ENCODE results near the gene CHCHD2.

Gene CHCHD2

DNA sequence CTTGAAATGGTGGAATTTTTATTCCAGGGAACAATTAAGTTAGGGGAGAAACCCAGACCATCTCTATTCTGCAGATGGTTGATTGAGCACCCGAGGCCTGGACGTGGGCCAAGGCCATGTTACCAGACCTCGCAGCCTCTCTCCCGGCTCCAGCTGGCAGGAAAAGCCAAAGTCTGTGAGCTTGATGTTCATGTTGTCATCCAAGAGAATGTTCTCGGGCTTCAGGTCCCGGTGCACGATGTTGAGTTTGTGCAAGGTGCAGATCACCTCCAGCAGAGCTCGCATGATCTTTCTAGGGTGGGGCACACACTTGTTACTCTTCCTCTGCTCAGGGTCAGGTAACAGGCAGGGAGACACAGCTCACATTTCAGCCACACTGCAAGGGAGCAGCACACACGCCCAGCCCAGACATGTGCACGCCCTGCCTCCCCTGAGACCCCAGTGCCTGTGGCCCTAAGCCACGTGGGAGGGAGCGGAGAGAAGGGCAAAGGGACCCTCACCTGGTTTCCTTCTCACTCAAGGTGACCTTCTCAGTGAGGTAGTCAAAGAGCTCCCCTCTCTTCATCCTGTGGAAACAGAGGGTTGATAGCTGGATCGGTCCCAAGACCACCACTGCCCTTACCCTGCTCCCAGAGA lies 23.0 kb downstream of the CHCHD2 start:
- no peak for TF ChIP-seq CTCF (IDR thresholded peaks at IDR 0.05)

DNA sequence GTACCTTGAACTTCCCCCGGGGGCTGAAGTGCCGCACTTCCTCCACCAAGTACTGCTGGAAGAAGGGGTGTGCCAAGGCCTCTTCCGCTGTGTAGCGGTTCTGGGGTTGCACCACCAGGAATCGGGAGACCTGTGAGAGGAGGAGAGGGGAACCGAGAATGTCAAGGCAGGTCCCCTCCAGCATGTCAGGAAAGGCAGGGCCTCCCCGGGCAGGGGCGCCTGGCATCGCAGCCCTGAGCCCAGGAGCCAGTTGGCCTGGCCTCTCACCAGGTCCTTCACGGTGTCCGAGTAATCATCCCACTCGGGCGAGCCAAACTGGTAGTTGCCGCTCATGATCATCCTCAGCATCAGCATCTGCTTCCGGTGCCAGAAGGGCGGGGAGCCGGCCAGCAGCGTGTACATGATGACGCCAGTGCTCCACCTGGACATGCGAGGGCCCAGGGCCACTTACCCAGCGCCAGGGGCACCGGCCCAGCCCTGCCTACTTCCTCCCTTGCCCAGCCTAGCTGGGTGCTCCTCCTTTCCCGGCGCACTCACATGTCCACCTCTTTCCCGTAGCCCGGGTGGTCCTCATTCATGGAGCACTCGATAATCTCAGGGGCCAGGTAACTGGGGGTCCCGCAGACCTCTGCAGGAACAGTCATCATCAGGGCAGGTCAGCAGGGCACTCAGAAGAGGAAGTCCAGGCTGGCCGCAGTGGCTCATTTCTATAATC lies 24.5 kb downstream of the CHCHD2 start:
- no peak for TF ChIP-seq CTCF (IDR thresholded peaks at IDR 0.05)

GRCh38 chr7:56079450-56080185 lies 26.7 kb downstream of the CHCHD2 start:
- peak; percentile 94 for TF ChIP-seq CTCF (IDR thresholded peaks at IDR 0.05)

DNA sequence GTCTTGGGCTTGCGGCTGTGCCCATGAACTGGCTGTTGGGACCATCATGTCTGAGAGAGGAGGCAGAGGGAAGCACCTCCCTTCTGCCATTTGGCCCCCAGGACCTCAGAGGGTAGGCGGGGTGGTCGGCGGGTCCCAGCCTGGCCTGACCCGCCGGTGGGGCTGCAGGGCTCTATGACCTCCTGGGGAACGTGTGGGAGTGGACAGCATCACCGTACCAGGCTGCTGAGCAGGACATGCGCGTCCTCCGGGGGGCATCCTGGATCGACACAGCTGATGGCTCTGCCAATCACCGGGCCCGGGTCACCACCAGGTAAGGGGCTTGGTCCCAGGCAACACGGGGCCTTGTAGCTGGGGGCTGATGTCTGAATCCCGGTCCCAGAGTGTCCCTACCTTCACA lies 28.1 kb downstream of the CHCHD2 start:
- TF ChIP-seq CTCF (IDR thresholded peaks at IDR 0.05) = no peak

DNA sequence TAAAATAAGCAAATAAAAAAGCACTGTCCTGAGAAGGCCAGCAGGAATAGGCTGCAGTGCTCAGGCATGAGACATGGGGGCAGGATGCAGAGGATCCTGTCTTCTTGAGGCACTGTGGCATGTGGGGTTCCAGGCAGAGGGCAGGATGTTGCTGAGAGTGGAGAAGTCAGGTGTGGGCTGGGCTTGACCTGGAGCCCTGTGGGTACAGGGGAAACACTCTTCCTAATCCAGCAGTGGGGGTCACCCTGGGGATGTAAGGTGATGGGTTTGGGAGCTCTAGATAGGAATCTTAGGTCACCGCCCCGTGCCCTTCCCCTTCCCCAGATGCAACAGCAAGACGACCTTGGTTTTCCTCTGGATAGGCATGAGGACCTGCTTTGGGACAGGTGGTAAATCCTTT lies 28.6 kb downstream of the CHCHD2 start:
- no peak for TF ChIP-seq CTCF (IDR thresholded peaks at IDR 0.05)

DNA sequence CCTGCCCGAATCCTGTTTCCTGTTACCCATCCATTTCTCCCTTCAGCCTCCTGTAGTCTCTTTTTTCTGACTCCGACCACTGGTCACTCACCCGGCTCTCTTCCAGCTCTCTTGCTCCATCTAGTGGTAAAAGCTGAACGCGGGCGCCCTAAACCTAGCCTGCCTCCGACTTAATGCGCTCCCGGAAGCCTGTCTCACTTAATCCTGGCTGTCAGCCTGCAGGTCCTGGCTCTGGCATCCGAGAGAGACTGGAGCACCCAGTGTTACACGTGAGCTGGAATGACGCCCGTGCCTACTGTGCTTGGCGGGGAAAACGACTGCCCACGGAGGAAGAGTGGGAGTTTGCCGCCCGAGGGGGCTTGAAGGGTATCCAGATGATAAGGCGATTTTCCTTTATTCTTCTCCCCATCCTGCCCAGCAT lies 31.9 kb downstream of the CHCHD2 start:
- TF ChIP-seq CTCF (IDR thresholded peaks at IDR 0.05) = peak; percentile 92

DNA sequence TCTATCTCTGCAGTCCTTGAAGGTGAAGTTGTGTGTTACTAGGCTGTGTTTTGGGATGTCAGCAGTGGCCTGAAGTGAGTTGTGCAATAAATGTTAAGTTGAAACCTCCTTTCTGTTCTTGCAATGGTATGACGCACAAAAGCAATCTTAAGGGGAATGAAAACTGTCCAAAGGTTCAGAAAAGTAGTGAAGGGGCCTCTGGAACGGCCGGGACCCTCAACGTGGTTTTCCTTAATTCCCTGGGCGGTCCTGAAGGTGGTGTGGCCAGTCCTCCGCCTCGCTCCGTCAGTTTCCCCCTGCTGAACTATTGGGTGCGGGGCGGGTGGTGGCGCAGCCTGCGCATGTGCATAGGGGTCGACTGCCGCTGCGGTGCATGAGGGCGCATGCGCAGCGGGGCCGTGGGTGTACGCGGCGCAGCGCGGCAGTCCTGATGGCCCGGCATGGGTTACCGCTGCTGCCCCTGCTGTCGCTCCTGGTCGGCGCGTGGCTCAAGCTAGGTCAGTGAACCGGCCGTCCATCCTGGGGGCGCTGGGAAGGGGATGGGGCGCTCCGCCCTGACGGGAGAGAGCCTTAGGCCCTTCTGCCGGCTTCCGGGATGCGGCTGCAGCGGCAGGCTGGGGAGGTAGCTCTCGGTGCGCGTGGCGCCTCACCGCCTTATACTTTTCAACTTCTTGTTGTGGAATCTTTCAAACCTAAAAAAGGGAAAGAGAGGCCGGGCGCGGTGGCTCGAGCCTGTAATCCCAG lies 42.2 kb downstream of the CHCHD2 start, which contains the start of gene SUMF2:
TSS of gene SUMF2 (plus strand) at position 405 of the 744 bp plus-strand sequence. CDS start at position 431, 26 bp downstream.
- peak; percentile 16; the same call in 1 of the 2 replicates for TF ChIP-seq CTCF (IDR thresholded peaks at IDR 0.05)

All from LNCAP (cell line).